Activated CD4-positive, alpha-beta T cell treated with anti-CD3 and anti-CD28 coated beads, Interleukin-2, amount 50 U/mL, for 48 hours (primary cell): ENCODE results near the gene ZNF384.

Experiments
- DNase-seq, 2 experiments: peaks; one replicate each; pipeline ENCODE4 v3.0.0-alpha.2; 2020

The ZNF384 gene

GRCh38 chr12:6653342-6653741 lies 35.8 kb downstream of the ZNF384 start:
- DNase-seq = no peak

- DNase-seq = no peak
These were observed 36.8 kb downstream of the ZNF384 start for GRCh38 chr12:6652391-6652790.

DNA sequence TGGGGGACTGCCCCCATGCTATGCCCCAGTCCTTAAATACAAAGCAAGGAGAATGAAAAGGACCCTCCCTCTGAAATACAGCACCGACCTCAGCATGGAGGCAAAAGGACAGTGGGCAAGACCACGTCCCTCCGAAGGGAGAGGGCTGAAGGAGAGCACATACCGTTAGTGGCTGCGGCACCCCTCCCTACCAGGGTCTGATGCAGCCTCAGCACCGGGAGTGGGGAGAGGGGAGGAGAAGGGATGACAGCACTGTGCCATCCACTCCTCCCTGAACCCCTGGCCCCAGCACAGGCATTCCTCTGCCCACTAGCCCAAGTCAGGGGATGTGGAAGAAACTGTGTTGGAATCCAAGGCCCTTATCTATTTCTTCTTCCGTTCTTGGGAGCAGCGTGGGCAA lies 38.3 kb downstream of the ZNF384 start:
- DNase-seq = no peak

DNA sequence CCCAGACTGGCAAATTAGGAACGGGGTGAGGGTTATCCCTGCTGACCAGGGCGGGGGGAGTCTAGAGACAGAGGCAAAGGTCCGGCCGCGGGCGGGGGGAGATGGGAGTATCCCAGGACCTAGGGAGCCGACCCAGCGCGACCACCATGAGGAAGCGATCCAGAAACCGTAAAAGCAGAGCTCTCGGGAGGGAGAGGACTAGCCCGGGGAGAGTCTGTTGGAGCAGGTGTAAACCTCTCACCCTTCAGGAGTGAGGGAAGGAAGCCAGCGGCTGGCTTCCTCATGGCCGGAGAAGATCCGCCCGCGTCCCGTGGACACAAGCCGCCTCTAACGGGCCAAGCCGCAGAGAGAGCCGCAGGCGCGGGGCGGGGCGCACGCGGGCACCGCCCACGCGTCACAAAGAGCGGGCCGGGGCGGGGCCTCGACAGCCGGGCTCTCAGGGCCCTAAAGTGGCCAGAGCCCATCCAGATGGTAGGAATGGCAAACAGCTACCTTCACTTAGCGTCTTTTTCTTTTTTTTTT lies 42.0 kb downstream of the ZNF384 start, which contains the start of gene ACRBP:
TSS of gene ACRBP (minus strand) at position 350 of the 522 bp plus-strand sequence. CDS start at position 284, 66 bp downstream.
- DNase-seq = peak in 1 of 2 experiments; percentile 42

GRCh38 chr12:6646276-6647082 lies 42.7 kb downstream of the ZNF384 start:
- no peak for DNase-seq

- DNase-seq = no peak
These were observed 44.3 kb downstream of the ZNF384 start for GRCh38 chr12:6644903-6645302.

GRCh38 chr12:6644257-6644596 lies 44.9 kb downstream of the ZNF384 start:
- DNase-seq = no peak

DNA sequence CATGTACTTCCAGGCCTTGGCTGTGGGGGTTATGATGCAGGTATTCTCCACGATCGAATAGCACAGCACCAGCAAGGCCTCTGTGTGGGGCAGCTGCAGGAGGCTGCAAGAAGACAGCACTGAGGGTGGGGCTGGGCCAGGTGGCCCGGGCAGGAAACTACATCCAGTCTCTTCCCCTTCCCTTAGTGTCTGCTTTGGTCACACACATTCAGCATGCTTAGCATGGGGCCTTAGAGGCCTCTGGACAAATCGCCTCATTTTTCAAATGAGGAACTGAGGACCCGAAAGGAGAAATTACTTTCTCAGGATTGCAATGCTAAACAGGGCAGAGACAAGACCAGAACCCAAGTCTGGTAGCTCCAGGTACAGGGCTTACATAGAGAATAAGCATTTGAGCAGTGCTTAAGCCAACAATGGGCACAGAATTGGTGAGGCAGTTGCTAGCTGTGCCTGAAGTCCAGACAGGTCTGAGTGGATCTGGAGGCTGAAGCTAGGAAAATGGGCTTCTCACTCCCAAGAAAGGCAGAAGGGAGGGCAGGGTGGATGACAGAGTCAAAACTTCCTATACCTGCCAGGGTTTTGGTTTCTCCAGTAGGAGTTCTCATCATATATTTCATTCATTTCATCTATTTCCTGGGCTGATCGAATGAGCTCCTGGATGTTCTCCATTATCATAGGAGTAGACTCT lies 45.5 kb downstream of the ZNF384 start:
- no peak for DNase-seq

DNA sequence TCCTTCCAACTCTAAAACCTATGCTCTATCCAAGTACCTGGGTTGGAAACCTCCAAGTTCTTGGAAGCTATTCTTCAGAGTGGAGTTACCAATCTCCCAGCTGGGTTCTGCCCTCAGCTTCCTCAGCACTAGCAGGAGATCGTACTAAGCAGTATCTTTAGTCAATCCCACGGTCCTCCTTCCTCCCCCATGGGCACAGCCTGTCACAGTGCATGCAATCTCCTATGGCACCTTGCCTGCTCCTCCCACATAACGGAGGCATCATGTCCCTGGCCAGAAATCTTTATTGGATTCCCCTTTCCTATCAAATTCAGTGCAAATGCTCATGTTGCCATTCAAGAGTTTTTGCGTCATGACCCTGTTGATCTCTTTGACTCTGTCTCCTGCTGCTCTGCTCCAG lies 48.0 kb downstream of the ZNF384 start:
- DNase-seq = no peak

DNA sequence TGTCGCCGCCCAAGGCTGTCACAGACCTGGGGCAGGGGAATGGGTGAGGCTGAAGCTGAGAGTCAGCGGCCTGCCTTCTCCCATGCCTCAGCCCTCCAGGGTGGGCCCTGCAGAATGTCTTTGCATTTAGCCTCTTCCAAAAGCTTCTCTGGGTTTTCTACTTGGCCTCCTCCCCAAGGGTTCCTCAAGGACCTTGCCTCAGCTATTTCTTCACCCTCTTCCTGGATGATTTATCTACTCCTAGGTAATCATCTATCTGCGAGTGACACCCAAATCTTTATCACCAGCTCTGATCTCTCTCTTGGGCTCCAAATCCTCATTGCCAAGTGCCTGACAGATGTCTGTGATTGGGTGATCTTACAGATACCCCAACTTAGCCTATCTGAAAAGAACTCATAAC lies 48.7 kb downstream of the ZNF384 start:
- DNase-seq = no peak

DNA sequence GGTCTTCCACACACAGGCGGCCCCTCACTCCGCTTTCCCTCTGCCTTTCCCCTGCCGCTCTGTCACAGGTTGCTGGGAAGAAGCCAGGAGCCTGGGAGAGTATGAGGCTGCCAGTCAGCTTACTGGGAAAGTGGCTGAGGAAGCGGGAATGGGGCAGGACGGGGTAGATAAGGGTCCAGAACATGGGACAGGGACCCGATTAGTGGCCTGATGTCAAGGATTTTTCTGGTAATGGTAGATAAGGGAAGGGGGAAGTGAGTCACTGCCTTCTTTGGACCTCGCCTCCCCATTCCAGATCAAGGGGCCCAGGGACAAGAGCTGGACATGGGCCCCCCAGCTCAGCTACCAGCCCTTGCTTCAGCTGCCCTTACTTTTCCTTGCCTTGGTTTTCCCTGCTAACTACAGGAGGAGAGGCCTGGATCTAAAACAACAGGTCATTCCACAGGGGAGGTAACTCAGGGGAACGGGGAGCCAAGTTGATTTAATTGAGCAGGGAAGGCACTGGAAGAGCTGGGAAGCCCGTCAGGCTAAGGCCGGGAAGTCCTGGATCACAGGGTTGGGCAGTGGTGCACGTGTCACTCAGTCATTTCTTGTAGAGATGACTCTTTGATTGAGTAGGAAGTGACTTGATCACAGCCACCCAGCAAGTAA lies 49.9 kb downstream of the ZNF384 start:
- DNase-seq = no peak

GRCh38 chr12:6638305-6638704 lies 50.9 kb downstream of the ZNF384 start:
- DNase-seq = no peak

- DNase-seq = peak in 1 of 2 experiments; percentile 28
These were observed 53.2 kb downstream of the ZNF384 start, which contains the start of gene LPAR5 for GRCh38 chr12:6635856-6636531. LPAR5 (minus strand) TSS chr12:6635959; CDS start chr12:6621248, 14,711 bp downstream.

DNA sequence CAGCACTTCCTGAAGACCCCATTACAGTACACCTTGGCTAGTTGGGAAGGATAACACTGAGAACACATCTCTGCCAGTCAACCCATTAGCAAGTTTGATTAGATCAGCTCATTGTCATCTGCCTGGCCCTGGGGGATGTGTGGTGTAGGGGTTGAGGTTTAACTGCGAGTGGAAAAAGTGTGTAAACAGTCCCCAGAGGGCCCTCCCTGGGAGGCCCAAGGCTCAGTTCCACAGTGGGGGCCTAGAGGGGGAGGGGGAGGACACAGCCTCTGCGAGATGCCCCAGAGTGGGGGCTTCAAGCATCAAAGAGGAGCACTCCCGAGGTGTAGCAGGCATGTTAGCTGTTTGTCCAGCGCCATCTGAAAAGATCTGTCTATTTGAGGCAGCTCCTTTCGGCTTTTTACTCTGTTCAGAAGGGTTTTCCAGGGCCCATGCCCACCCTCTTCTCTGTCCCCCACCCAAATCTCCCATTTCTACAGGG lies 53.8 kb downstream of the ZNF384 start:
- peak in 1 of 2 experiments; percentile 58 for DNase-seq

DNA sequence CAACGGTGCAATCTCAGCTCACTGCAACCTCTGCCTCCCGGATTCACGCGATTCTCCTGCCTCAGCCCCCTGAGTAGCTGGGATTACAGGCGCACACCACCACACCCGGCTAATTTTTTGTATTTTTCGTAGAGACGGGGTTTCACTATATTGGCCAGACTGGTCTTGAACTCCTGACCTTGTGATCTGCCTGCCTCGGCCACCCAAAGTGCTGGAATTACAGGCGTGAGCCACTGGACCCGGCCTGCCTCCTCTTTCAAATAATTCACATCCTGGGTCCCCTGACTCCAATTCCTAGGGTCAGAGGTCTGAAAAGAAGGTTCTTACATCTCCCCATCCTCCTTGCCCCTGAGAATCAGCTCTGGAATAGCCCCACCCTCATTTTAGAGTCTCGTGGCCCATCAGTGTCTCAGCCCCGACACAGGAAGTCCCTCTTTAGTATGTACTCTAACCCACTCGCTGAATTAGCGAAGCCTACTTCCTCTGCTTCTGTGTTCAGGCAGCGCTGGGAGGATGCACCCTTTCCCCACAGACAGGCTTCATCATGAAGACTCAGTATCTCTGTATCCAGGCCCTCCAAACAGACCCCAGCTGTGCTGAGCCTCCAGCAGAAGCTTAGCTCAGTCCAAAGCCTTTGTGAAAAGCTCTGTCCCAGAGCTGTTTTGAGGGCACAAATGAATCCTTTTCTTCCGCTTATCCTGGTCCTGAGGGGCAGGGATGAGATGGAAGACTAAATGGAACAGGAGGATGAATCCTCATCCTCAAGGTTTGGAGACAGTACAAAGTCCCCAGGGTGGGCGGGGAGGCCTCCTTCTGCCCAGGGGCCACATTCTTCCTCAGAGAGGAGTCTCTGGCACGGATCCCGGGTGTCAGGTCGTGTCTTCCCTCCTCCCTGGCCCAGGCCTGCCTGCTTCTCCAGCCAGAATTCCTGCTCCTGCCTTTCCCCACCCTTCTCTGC lies 56.9 kb downstream of the ZNF384 start:
- DNase-seq = peak in 1 of 2 experiments; percentile 49

DNA sequence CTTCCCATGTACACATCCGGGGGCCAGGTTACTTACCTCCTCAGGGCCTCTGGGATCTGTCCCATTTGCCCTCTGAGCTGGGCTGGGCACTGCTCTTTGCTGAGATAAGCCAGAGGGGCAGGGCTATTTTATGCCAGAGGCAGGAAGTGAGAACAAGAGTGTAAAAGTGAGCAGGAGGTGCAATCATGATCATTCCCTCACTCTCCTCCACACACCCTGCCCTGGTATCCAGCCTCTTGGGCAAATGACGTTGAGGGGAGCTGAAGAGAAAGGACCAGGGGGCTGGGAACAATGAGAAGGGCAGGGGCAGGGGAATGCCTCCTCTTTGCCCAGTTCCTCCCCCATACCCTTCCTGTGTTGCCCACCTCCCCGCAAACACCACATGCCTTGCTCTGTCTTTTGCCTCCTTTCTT lies 57.6 kb downstream of the ZNF384 start:
- peak in 1 of 2 experiments; percentile 31 for DNase-seq

- no peak for DNase-seq
These were observed 58.4 kb downstream of the ZNF384 start for GRCh38 chr12:6630736-6631135.

DNA sequence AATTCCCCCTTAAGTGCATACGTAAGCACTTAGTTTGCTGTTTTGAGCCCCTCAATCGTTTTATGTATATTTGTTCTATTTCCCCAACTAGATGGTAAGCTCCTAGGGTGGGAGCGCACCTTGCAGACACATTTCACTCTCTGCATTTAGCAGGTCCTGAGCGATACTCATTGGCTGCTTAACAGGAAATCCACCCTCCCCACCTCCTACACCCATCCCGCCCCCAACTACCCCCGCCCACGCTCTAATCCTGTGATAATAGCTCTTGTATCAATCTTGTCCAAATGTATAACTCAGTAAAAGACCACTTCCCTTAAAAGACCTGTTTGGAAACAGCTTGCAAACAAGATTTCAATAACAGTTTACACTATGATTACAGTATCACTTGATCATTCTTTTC lies 61.6 kb downstream of the ZNF384 start:
- DNase-seq = peak in 1 of 2 experiments; percentile 30

DNA sequence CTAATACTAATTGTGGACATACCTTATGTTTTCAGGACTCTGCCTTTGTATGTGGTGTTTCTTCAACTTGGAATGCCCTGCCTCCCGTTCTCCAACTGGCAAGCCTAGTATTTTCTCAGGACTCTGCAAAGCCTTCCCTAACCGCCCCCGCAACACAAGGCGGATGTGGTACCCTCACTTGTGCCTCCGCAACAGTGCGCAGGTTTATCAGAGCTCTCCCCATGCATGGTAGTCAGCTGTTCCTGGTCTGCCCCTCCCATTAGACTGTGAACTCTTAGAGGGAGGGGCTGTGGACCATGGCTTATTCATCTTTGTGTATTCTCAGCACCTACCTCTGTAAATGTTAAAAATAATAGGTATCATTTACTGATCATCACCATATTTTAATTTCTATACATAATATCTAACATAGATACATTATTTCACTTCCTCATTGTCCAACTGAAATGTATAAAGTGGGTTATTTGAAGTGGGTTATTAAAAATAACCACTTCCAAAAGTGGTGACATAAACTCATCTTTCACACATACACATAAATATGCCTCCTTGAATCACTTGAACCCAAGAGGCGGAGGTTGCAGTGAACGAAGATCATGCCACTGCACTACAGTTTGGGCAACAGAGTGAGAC lies 62.4 kb downstream of the ZNF384 start:
- DNase-seq = no peak

DNA sequence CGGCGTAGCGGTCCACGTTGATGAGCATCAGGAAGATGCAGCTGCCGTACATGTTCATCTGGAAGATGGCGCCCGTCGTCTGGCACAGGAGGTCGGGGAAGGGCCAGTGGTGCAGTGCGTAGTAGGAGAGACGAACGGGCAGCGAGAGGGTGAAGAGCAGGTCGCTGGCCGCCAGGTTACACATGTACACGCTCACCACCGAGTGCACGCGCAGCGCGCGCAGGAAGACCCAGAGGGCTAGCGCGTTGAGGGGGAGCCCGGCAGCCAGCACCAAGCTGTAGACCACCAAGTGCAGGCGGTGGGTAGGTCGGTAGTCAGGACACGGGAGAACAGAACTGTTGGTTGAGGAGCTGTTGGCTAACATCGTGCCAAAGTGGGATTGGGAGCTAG lies 68.3 kb downstream of the ZNF384 start:
- no peak for DNase-seq
